Stomach (tissue), 4 donors: ENCODE results near the gene COL9A3.

Experiments
- EP300 ChIP-seq: sonication (generic); formaldehyde crosslinking; IDR thresholded peaks from one replicate; pipeline ENCODE4 v1.6.1; 2017; ENCODE audit warnings: antibody characterized with exemption
- POLR2A ChIP-seq, 4 donors: fragments of 450-650 bp; IDR thresholded peaks; one replicate each; pipeline ENCODE4 v1.6.1; 2016; ENCODE audit warnings: antibody characterized with exemption in 4 of 4, control low read depth in 2 of 4, mild to moderate bottlenecking in 1 of 4, moderate library complexity in 1 of 4
- POLR2AphosphoS5 ChIP-seq, 3 donors: sonication (generic); formaldehyde crosslinking; IDR thresholded peaks; one replicate each; pipeline ENCODE4 v1.6.1; 2016; ENCODE audit warnings: antibody characterized with exemption in 3 of 3
- TF ChIP-seq, protein P1 (sequence below), 7 experiments: fragments of 450-650 bp in 4 of 7; fragments of 200-600 bp in 3 of 7; sonication (generic) in 3 of 7; IDR thresholded peaks; one replicate each; pipeline ENCODE4 v1.5.1; 2016 to 2019; ENCODE audit warnings: antibody characterized with exemption in 7 of 7, control low read depth in 2 of 7, mild to moderate bottlenecking in 1 of 7

DNA sequence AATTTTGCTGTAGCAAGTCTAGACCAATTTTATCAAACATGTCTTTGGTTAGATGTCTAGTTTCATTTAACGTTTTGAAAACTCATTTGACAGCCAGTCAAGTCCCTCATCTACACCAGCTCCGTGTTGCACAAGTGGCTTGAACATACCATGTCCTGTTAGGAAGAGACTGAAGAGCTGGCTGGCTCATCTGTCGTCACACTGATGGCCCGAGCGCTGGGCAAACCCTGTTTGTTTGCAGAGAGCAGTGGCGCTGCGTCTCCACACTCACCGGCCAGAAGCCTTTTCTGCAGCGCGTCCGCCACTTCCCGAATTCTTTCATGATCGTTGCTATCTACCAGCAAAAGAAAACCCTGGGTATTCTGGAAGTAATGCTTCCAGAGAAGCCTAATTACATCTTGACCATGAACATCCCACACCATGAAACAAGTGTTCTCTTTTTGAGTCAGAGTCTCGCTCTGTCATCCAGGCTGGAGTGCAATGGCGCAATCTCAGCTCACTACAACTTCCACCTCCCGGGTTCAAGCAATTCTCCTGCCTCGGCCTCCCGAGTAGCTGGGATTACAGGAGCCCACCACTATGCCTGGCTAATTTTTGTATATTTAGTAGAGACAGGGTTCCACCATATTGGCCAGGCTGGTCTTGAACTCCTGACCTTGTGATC is 55.5 kb downstream of the COL9A3 start:
- TF ChIP-seq, protein P1, sequence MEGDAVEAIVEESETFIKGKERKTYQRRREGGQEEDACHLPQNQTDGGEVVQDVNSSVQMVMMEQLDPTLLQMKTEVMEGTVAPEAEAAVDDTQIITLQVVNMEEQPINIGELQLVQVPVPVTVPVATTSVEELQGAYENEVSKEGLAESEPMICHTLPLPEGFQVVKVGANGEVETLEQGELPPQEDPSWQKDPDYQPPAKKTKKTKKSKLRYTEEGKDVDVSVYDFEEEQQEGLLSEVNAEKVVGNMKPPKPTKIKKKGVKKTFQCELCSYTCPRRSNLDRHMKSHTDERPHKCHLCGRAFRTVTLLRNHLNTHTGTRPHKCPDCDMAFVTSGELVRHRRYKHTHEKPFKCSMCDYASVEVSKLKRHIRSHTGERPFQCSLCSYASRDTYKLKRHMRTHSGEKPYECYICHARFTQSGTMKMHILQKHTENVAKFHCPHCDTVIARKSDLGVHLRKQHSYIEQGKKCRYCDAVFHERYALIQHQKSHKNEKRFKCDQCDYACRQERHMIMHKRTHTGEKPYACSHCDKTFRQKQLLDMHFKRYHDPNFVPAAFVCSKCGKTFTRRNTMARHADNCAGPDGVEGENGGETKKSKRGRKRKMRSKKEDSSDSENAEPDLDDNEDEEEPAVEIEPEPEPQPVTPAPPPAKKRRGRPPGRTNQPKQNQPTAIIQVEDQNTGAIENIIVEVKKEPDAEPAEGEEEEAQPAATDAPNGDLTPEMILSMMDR (IDR thresholded peaks at IDR 0.05), result no peak
- TF ChIP-seq POLR2A (IDR thresholded peaks at IDR 0.05) (no peak), POLR2AphosphoS5 (IDR thresholded peaks at IDR 0.05) (no peak), EP300 (no peak)
